Nephron progenitor cell (in vitro differentiated cells): ENCODE results near the gene TEAD1.
A peak's percentile ranks its signal among the peaks of the same experiment; 100 is the strongest.

Experiments used
- DNase-seq: peaks from one replicate; pipeline ENCODE4 v3.0.0; 2021
- H3K27ac Mint-ChIP-seq: 2 replicates; pipeline ENCODE4 v1.8.0; 2021; ENCODE audit warnings: mild to moderate bottlenecking, moderate library complexity, mixed read lengths
- H3K27me3 Mint-ChIP-seq: 2 replicates; pipeline ENCODE4 v1.8.0; 2021; ENCODE audit warnings: mild to moderate bottlenecking, low read depth, mixed read lengths; ENCODE audit not compliant: poor library complexity
- H3K36me3 Mint-ChIP-seq: 2 replicates; pipeline ENCODE4 v1.8.0; 2021; ENCODE audit warnings: low read depth, mixed read lengths
- H3K4me1 Mint-ChIP-seq: 2 replicates; pipeline ENCODE4 v1.8.0; 2021; ENCODE audit warnings: mixed read lengths
- H3K4me3 Mint-ChIP-seq: 2 replicates; pipeline ENCODE4 v1.8.0; 2021; ENCODE audit warnings: mild to moderate bottlenecking, moderate library complexity, mixed read lengths
- H3K9me3 Mint-ChIP-seq: 2 replicates; pipeline ENCODE4 v1.8.0; 2021; ENCODE audit warnings: mild to moderate bottlenecking, moderate library complexity, mixed read lengths
- TF ChIP-seq, protein P1 (sequence below): fragments of 200-600 bp; sonication (generic); IDR thresholded peaks from 2 replicates; pipeline ENCODE4 v1.5.0; 2021; ENCODE audit warnings: antibody characterized with exemption

The TEAD1 gene

GRCh38 chr11:12629601-12630313 lies 44.5 kb upstream of the TEAD1 start:
- Mint-ChIP-seq H3K9me3 (peaks cover 14% of the 10 kb centered on the region), H3K4me3 (no peak overlapping the region), H3K4me1 (no peaks in the 10 kb centered on the region), H3K27me3 (peaks cover 11% of the 10 kb centered on the region), H3K27ac (no peak overlapping the region), H3K36me3 (no peaks in the 10 kb centered on the region)
- TF ChIP-seq, protein P1, sequence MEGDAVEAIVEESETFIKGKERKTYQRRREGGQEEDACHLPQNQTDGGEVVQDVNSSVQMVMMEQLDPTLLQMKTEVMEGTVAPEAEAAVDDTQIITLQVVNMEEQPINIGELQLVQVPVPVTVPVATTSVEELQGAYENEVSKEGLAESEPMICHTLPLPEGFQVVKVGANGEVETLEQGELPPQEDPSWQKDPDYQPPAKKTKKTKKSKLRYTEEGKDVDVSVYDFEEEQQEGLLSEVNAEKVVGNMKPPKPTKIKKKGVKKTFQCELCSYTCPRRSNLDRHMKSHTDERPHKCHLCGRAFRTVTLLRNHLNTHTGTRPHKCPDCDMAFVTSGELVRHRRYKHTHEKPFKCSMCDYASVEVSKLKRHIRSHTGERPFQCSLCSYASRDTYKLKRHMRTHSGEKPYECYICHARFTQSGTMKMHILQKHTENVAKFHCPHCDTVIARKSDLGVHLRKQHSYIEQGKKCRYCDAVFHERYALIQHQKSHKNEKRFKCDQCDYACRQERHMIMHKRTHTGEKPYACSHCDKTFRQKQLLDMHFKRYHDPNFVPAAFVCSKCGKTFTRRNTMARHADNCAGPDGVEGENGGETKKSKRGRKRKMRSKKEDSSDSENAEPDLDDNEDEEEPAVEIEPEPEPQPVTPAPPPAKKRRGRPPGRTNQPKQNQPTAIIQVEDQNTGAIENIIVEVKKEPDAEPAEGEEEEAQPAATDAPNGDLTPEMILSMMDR: no peak
- DNase-seq: no peak

DNA sequence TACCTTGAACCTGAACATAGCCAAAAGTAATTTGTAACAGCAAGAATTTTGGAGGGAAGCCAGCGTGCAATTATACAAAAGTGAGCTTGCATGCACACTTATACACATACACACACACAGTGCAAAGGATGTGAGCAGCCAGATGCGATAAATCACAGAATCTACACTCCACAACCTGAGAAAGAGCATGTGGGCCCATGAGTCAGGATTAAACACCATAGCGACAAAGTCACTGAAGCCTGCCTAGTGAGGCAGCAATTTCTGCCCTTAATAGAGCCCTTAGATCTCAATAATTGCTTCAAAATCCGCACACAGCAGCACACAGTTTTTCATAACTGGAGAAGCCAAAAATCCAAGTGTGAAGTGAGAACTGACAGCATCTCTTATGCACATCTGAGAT lies 42.6 kb upstream of the TEAD1 start:
- Mint-ChIP-seq H3K27ac (peak overlapping the region; percentile 53), H3K9me3 (peaks cover under 1% of the 10 kb centered on the region), H3K27me3 (peaks cover 11% of the 10 kb centered on the region), H3K36me3 (no peaks in the 10 kb centered on the region), H3K4me3 (no peak overlapping the region), H3K4me1 (no peaks in the 10 kb centered on the region)
- TF ChIP-seq, protein P1: no peak
- no peak for DNase-seq

DNA sequence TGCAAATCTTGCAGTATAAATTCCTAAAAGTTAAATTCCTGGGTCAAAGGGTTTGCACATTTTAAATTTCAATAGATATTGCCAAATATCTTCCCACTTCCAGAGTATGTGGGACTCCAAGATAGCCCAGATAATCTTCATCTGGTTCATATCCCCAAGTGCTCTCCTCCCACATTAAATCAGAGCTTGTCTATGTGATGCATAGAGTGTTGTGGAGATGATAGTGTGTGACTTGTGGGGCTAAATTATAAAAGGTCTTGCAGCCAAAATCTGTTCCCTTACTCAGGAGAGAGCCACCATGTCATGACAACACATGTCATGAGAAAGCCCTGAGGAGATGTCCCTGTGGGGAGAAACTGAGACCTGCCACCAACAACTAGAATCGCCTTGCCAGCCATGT lies 39.9 kb upstream of the TEAD1 start:
- no peak for DNase-seq
- peaks cover 8% of the 10 kb centered on the region for H3K27me3 Mint-ChIP-seq
- H3K27ac Mint-ChIP-seq: no peak overlapping the region
- no peak overlapping the region for H3K4me3 Mint-ChIP-seq
- no peaks in the 10 kb centered on the region for H3K4me1 Mint-ChIP-seq
- H3K36me3 Mint-ChIP-seq: no peaks in the 10 kb centered on the region
- H3K9me3 Mint-ChIP-seq: no peaks in the 10 kb centered on the region
- TF ChIP-seq, protein P1: no peak

DNA sequence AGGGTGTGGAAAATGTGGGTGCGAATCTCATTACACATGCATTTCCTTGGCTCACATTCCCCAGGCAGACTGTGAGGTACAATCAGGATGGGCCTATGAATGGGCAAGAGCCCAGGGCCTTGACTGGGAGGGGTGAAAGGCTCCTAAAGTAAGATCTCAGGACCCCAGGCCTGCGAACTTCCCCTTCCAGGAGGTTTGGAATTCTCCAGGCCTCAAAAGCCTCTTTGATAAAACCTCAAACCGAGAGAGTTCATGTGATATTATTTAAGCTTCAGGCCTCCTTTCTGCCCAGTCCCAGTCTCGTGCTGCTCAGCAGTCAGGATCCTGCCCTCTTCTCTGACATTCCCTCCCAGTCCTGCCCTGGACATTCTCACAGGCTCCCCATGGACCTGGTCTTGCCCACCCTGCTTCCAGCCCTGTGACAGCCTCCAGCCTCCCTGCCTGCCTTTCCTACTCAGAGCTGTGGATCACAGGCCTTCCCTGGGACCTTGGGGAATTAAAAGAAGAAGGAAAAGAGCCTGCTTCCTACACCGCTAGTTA lies 37.3 kb upstream of the TEAD1 start:
- Mint-ChIP-seq H3K9me3 (peaks cover 7% of the 10 kb centered on the region), H3K27ac (peak overlapping the region; percentile 76), H3K36me3 (no peaks in the 10 kb centered on the region), H3K4me3 (no peak overlapping the region), H3K4me1 (peaks cover 12% of the 10 kb centered on the region), H3K27me3 (peaks cover 4% of the 10 kb centered on the region)
- no peak for DNase-seq
- TF ChIP-seq, protein P1: no peak

DNA sequence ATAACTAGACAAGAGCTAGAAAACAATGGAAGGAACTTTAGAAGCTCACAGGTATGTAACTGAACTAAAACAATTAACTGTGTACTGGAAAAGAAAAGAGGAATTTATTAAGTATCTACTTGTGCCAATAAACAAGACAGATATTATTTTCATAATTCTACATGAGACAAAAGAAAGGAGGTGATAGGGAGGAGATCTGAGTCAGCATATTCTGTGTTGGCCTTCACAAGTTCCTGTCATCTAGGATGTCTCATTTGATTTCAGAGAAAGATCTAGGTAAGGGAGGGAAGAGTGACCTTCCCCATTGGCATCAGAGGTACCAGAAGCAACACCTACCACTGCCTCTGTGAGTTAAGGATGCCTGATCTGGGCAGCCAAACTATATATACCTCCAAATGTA lies 34.8 kb upstream of the TEAD1 start:
- no peak for DNase-seq
- peaks cover 18% of the 10 kb centered on the region for H3K4me1 Mint-ChIP-seq
- TF ChIP-seq, protein P1: no peak

DNA sequence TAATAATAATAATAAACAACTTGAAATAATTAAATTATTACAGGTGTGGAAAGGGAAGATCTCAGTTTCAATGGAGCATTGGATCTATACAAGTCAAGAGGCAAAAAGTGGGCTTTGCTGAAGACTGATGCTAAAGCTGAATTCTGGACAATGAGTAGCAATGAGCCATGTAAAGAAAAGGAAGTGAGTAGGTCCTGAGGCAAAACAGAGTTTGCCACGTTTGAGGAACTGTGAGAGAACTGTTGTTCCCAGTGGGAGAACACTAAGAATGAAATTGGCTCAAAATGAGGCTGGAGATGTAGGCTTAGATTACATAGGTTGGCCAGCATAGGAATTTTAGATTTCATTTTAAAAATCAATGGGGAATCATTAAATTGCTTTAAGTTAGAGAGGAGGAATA lies 33.9 kb upstream of the TEAD1 start:
- TF ChIP-seq, protein P1: no peak
- H3K27me3 Mint-ChIP-seq: no peaks in the 10 kb centered on the region
- H3K9me3 Mint-ChIP-seq: peaks cover 13% of the 10 kb centered on the region
- H3K4me1 Mint-ChIP-seq: peaks cover 18% of the 10 kb centered on the region
- H3K27ac Mint-ChIP-seq: no peak overlapping the region
- H3K4me3 Mint-ChIP-seq: no peak overlapping the region
- no peaks in the 10 kb centered on the region for H3K36me3 Mint-ChIP-seq
- DNase-seq: no peak

More for the DNA sequence above, 34.8 kb upstream of the TEAD1 start:
- H3K9me3 Mint-ChIP-seq: peaks cover 13% of the 10 kb centered on the region
- H3K36me3 Mint-ChIP-seq: no peaks in the 10 kb centered on the region
- no peak overlapping the region for H3K4me3 Mint-ChIP-seq
- H3K27ac Mint-ChIP-seq: no peak overlapping the region
- no peaks in the 10 kb centered on the region for H3K27me3 Mint-ChIP-seq
